ENCODE data around the gene ZNF451. TPM values are rescaled to one million over a fixed set of nuclear protein-coding genes. Genes with fewer than 3 reads are reported as not detected.
A peak's percentile ranks its signal among the peaks of the same experiment; 100 is the strongest.
"Not testable (repeated sequence)": the region's sequence is repeated elsewhere in the genome, so short reads cannot be mapped to it uniquely, and the experiment has no call there.

ZNF451 gene
- total RNA-seq, 2 donors from 2014 or later = 32.3 to 68.6 TPM

DNA sequence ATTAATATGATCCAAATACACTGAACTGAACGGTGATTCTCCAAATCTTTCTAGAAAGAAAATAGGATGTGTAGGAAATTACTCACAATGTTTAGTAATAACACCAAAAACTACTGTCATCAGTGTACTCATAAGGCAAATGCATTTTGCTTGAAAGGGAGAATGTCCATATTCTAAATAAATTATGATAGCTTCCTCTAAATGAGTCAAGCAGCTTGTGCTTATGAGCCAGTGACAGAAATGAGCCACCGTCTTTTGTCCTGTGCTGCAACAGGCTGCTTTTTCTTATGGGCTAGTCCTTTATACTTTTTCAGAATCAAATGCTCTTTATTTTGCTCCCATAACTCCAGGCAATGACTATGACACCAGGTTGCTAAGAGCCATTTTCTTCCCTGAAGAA lies 4.5 kb upstream of the ZNF451 start:
- no peaks in the 10 kb centered on the region for H3K36me3 ChIP-seq
- WGBS = 86% methylated on average over 2 of the region's 2 CpGs
- intact Hi-C loops (cut with DNase I) = no loop called here

DNA sequence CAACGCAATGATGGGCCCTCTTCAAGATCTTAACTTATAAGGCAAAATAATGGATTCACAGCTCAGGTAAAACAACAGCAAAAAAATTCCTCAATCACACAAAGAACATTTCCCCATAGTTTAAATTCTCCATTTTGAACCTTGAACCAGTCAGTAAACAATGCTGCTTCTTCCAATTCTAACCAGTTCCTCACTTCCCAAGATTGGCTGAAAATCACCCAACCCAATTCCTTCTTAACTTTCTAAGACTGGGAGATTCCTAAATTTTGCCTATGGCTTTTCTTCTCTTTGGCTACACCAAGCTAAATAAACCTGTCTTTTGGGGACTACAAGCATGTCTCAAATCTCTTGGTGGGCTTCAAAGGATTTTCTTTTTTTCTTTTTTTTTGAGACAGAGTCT lies 3.1 kb upstream of the ZNF451 start:
- no peak for DNase-seq (ENCODE audit: low spot score)
- intact Hi-C loops (cut with DNase I) = no loop called here
- Histone ChIP-seq H3K4me3 (no peak overlapping the region), H3K9me3 (no peaks in the 10 kb centered on the region), H3K27ac (no peak overlapping the region), H3K4me1 (replicated peaks) (no peaks in the 10 kb centered on the region), H3K27me3 (replicated peaks; ENCODE audit: insufficient read depth) (no peaks in the 10 kb centered on the region), H3K36me3 (no peaks in the 10 kb centered on the region)
- TF ChIP-seq POLR2A (IDR thresholded peaks at IDR 0.05) (no peak), POLR2AphosphoS5 (IDR thresholded peaks at IDR 0.05) (no peak)
- TF ChIP-seq, protein P1, sequence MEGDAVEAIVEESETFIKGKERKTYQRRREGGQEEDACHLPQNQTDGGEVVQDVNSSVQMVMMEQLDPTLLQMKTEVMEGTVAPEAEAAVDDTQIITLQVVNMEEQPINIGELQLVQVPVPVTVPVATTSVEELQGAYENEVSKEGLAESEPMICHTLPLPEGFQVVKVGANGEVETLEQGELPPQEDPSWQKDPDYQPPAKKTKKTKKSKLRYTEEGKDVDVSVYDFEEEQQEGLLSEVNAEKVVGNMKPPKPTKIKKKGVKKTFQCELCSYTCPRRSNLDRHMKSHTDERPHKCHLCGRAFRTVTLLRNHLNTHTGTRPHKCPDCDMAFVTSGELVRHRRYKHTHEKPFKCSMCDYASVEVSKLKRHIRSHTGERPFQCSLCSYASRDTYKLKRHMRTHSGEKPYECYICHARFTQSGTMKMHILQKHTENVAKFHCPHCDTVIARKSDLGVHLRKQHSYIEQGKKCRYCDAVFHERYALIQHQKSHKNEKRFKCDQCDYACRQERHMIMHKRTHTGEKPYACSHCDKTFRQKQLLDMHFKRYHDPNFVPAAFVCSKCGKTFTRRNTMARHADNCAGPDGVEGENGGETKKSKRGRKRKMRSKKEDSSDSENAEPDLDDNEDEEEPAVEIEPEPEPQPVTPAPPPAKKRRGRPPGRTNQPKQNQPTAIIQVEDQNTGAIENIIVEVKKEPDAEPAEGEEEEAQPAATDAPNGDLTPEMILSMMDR (IDR thresholded peaks at IDR 0.05) = no peak
- 88% methylated on average over 1 of the region's 1 CpG for WGBS

More for the DNA sequence above, 4.5 kb upstream of the ZNF451 start:
- no peak for DNase-seq (ENCODE audit: low spot score)
- Histone ChIP-seq H3K9me3 (no peaks in the 10 kb centered on the region), H3K4me1 (replicated peaks) (no peaks in the 10 kb centered on the region), H3K27me3 (replicated peaks; ENCODE audit: insufficient read depth) (no peaks in the 10 kb centered on the region), H3K27ac (no peak overlapping the region), H3K4me3 (no peak overlapping the region)
- TF ChIP-seq, protein P1 (IDR thresholded peaks at IDR 0.05) = no peak
- TF ChIP-seq POLR2A (IDR thresholded peaks at IDR 0.05) (no peak), POLR2AphosphoS5 (IDR thresholded peaks at IDR 0.05) (no peak)

DNA sequence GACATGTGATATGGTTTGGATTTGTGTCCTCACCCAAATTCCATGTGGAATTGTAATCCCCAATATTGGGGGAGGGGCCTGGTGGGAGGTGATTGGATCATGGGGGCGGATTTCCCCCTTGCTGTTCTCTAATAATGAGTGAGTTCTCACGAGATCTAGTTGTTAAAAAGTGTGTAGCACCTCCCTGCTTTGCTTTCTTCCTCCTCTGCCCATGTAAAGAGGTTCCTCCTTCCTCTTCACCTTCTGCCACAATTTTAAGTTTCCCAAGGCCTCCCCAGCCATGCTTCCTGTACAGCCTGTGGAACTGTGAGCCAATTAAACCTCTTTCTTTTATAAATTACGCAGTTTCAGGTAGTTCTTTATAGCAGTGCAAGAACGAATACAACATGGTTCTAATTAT lies 2.1 kb upstream of the ZNF451 start:
- intact Hi-C loops (cut with DNase I) = no loop called here
- no peak overlapping the region for H3K27ac ChIP-seq

DNA sequence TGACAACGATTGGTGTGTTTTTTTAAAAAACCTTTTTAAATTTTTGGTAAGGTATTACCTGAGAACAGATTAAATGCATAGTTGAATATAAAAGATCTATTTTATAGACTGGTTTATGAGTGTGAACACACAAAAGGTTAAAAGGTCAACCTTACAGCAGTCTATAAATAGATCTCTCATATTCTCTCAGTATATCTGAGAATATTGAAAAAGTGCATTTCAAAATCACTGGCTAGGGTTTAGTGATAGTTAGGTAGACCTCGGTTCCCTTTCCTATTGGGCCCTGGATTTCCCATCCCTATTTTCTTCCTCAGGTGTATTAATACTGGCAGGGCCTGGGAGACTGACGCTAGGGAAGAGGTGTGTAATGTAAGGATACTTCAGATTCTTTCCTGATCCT lies 723 bp upstream of the ZNF451 start:
- DNase-seq (ENCODE audit: low spot score) = no peak
- H3K4me1 ChIP-seq (replicated peaks) = no peaks in the 10 kb centered on the region
- TF ChIP-seq, protein P1 (IDR thresholded peaks at IDR 0.05) = no peak
- no peaks in the 10 kb centered on the region for H3K27me3 ChIP-seq (replicated peaks; ENCODE audit: insufficient read depth)
- H3K9me3 ChIP-seq = no peaks in the 10 kb centered on the region
- intact Hi-C loops (cut with DNase I) = no loop called here
- WGBS = 47% methylated on average over 3 of the region's 3 CpGs
- H3K27ac ChIP-seq = peak overlapping the region; percentile 81
- H3K4me3 ChIP-seq = peak overlapping the region; percentile 47 to 50
- H3K36me3 ChIP-seq = no peaks in the 10 kb centered on the region

More for the DNA sequence above, 2.1 kb upstream of the ZNF451 start:
- Histone ChIP-seq H3K9me3 (no peaks in the 10 kb centered on the region), H3K4me1 (replicated peaks) (no peaks in the 10 kb centered on the region), H3K36me3 (no peaks in the 10 kb centered on the region), H3K27me3 (replicated peaks; ENCODE audit: insufficient read depth) (no peaks in the 10 kb centered on the region), H3K4me3 (no peak overlapping the region)
- TF ChIP-seq, protein P1 (IDR thresholded peaks at IDR 0.05) = no peak
- no peak for TF ChIP-seq POLR2A (IDR thresholded peaks at IDR 0.05)
- no peak for TF ChIP-seq POLR2AphosphoS5 (IDR thresholded peaks at IDR 0.05)
- 81% methylated on average over 4 of the region's 4 CpGs for WGBS
- DNase-seq (ENCODE audit: low spot score) = no peak

DNA sequence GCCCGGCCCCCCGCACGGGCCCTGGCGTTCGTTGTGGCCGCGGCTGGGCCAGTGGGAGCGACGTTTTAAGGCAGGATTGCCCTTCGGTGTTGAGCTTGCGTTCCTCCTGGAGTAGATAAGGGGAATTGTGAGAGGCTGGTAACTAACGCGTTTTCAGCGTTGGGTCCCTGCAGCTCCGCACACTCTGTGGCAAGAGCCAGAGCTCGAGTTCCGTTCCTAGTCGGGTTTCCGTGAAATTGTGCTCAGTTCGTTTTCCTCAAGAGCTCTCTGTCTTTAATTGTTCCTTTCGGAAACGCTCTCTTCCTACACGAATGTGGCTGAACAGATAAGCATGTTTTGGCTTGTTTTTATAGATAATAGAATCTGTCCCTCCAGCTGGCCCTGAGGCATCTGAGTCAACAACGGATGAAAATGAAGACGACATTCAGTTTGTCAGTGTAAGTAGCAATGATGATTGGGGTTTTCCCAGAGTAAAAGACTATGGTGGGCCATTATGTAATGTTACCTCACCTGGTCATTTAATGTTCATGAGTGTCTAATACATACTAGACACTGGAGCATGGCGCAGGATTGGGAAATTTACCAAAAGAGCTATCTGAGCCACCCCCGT lies 575 bp downstream of the ZNF451 start:
- WGBS = no CpG with 5 or more reads among the region's 27 CpGs
- H3K9me3 ChIP-seq; H3K27ac ChIP-seq; H3K27me3 ChIP-seq (replicated peaks; ENCODE audit: insufficient read depth); DNase-seq (ENCODE audit: low spot score); H3K36me3 ChIP-seq; H3K4me1 ChIP-seq (replicated peaks); intact Hi-C loops (cut with DNase I): not testable (repeated sequence)
- H3K4me3 ChIP-seq = peak overlapping the region; percentile 47 to 50

DNA sequence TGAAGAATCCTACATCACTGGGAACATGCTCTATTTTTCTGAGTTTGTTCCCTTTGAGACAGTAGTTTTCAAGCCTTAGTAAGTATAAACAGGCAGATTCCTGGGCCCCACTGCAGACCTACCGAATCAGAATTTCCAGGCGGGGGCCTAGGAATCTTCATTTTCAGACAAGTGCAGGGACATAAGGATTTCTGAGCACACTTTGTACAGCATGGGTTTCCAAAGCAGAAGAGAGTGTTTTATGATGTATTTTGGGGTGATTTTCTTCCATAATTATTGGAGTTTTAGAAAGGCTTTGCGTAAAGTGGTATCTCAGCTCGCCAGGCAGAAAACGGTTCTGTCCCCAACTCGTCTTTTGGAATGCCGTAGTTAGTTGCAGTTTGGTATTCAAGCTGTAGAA lies 1.4 kb downstream of the ZNF451 start:
- H3K36me3 ChIP-seq; H3K27ac ChIP-seq; H3K4me3 ChIP-seq; H3K27me3 ChIP-seq (replicated peaks; ENCODE audit: insufficient read depth); H3K4me1 ChIP-seq (replicated peaks); intact Hi-C loops (cut with DNase I); H3K9me3 ChIP-seq; DNase-seq (ENCODE audit: low spot score): not testable (repeated sequence)
- WGBS = 82% methylated on average over 7 of the region's 7 CpGs

Data from prostate gland (tissue), 2 donors.